ENCODE measurements around the gene P2RY12. TPM values are rescaled to one million over a fixed set of nuclear protein-coding genes. Genes with fewer than 3 reads are reported as not detected.

The P2RY12 gene
- total RNA-seq, 1 donor from 2014 or later, result not detected

GRCh38 chr3:151372063-151372820, 12.3 kb downstream of the P2RY12 start:
- Mint-ChIP-seq H3K4me3 (no peak overlapping the region), H3K9me3 (no peaks in the 10 kb centered on the region), H3K4me1 (ENCODE audit: unreplicated experiment) (no peaks in the 10 kb centered on the region), H3K27me3 (no peaks in the 10 kb centered on the region), H3K36me3 (peaks cover 3% of the 10 kb centered on the region), H3K27ac (no peak overlapping the region)
- TF ChIP-seq CTCF (conservative IDR thresholded peaks at IDR 0.05), result no peak
- no peak for DNase-seq (ENCODE audit: extremely low spot score, unreplicated experiment)

DNA sequence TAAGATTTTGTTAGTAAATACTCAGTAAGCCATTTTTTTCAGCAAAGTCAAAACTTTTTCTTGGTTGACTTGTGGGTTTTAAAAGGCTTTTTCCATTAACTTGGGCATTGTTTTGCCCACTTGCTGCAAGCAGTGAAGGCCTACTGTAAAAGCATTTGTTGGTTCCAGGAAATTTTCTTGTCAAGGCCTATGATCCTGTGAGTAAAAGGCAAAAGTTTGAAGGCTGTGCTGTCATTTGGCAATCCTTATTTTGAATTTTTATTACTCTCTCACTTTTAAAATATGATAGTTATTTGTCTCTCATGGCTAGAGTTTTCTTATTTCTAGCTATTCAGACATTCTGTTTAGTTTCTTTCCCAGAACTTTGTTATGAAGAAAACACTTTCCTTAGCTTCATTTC, 13.0 kb downstream of the P2RY12 start:
- Mint-ChIP-seq H3K4me3 (no peak overlapping the region), H3K9me3 (no peaks in the 10 kb centered on the region), H3K36me3 (peaks cover 3% of the 10 kb centered on the region), H3K4me1 (ENCODE audit: unreplicated experiment) (no peaks in the 10 kb centered on the region), H3K27me3 (no peaks in the 10 kb centered on the region), H3K27ac (no peak overlapping the region)
- TF ChIP-seq CTCF (conservative IDR thresholded peaks at IDR 0.05), result no peak
- DNase-seq (ENCODE audit: extremely low spot score, unreplicated experiment), result no peak

DNA sequence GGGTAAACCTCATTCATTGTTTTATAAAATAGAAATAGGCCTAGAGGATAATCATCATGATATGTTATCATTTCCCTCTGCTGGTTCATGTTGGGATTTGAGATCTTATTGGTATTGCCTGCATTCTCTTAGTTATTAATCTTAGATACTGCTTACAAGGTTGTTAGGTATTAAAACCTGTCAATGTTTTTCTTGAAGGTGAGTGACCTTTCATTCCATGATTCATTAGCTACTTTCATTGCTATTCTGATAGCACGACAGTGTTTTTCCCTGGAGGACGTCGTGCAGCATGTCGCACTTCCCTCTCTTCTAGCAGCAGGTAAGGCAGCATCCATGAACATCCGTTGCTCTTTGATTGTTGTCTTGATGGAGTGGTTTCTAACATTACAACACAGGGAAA, 17.1 kb downstream of the P2RY12 start:
- TF ChIP-seq CTCF (conservative IDR thresholded peaks at IDR 0.05), result no peak
- Mint-ChIP-seq H3K27me3 (no peaks in the 10 kb centered on the region), H3K27ac (no peak overlapping the region), H3K4me1 (ENCODE audit: unreplicated experiment) (peaks cover 8% of the 10 kb centered on the region), H3K9me3 (no peaks in the 10 kb centered on the region), H3K4me3 (no peak overlapping the region), H3K36me3 (peaks cover 3% of the 10 kb centered on the region)
- no peak for DNase-seq (ENCODE audit: extremely low spot score, unreplicated experiment)

DNA sequence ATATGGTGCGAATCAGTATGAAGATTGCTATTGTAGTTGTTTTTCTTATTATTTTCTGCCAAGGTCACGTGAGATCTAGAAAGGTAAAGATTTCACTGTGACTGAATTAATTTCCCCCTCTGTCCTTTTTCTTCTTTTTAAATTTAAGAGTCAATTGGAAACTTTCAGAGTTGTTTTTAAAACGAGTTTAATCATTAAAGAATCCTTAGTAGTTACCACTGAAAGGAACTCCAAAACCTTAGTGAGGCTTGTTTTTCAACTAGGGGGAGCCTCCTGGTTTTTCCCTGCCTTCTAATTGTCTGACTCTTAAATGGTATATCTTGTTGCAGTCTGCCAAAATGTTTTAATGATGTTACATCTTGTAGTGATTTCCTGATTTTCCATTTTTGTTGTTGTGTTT, 17.6 kb downstream of the P2RY12 start:
- DNase-seq (ENCODE audit: extremely low spot score, unreplicated experiment), result no peak
- no peak overlapping the region for H3K4me3 Mint-ChIP-seq
- peaks cover 3% of the 10 kb centered on the region for H3K36me3 Mint-ChIP-seq
- H3K27ac Mint-ChIP-seq, result no peak overlapping the region
- peaks cover 8% of the 10 kb centered on the region for H3K4me1 Mint-ChIP-seq (ENCODE audit: unreplicated experiment)
- TF ChIP-seq CTCF (conservative IDR thresholded peaks at IDR 0.05), result no peak
- H3K27me3 Mint-ChIP-seq, result no peaks in the 10 kb centered on the region
- H3K9me3 Mint-ChIP-seq, result no peaks in the 10 kb centered on the region

DNA sequence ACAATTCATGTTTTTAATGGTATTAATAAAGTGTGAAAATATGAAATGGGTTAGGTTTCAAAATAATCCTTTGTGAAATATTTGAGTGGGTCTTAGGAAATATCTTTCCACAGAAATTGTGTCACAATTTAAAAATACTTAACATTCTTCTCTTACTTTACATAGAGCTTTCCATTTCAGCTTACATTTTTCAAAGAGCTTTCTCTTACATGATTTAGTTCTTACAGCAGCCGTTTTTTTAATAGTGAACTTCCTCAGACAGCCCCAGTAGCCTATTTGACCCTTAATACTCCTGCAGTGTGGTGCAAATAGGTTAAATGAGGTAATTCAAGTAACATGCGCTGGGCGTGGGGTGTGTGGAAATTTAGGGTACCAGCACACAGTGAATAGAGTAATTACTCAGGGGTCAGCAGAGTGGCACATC, 21.8 kb downstream of the P2RY12 start:
- peaks cover 8% of the 10 kb centered on the region for H3K4me1 Mint-ChIP-seq (ENCODE audit: unreplicated experiment)
- no peak for DNase-seq (ENCODE audit: extremely low spot score, unreplicated experiment)
- no peak overlapping the region for H3K27ac Mint-ChIP-seq
- H3K36me3 Mint-ChIP-seq, result no peaks in the 10 kb centered on the region
- no peaks in the 10 kb centered on the region for H3K27me3 Mint-ChIP-seq
- TF ChIP-seq CTCF (conservative IDR thresholded peaks at IDR 0.05), result no peak
- no peaks in the 10 kb centered on the region for H3K9me3 Mint-ChIP-seq
- no peak overlapping the region for H3K4me3 Mint-ChIP-seq
